Activated naive CD4-positive, alpha-beta T cell treated with anti-CD3 and anti-CD28 coated beads for 36 hours (primary cell): ENCODE measurements around the gene AMBRA1. TPM values are rescaled to one million over a fixed set of nuclear protein-coding genes. Genes with fewer than 3 reads are reported as not detected.

Experiments
- CTCF ChIA-PET: fragments of 350-600 bp; sonication (Branson Sonifier 250); formaldehyde crosslinking; loops from one replicate; lab custom pipeline; 2021; ENCODE audit warnings: antibody characterized with exemption; lab: Charles Lee
- DNase-seq: peaks from one replicate; pipeline ENCODE4 v3.0.0-alpha.2; 2020
- H3K27ac Mint-ChIP-seq: one replicate; pipeline ENCODE4 v1.8.0; 2021; ENCODE audit warnings: mild to moderate bottlenecking, mixed read lengths
- H3K27me3 Mint-ChIP-seq: one replicate; pipeline ENCODE4 v1.8.0; 2021; ENCODE audit warnings: low read depth, mixed read lengths
- H3K36me3 Mint-ChIP-seq: one replicate; pipeline ENCODE4 v1.8.0; 2021; ENCODE audit warnings: low read depth, mixed read lengths
- H3K4me1 Mint-ChIP-seq: one replicate; pipeline ENCODE4 v1.8.0; 2021; ENCODE audit warnings: low read depth, mixed read lengths
- H3K4me3 Mint-ChIP-seq: one replicate; pipeline ENCODE4 v1.8.0; 2021; ENCODE audit warnings: mild to moderate bottlenecking, moderate library complexity, mixed read lengths
- H3K9me3 Mint-ChIP-seq: one replicate; pipeline ENCODE4 v1.8.0; 2021; ENCODE audit warnings: mixed read lengths
- intact Hi-C: fragments of 100-400 bp; cut with micrococcal nuclease; formaldehyde crosslinking; loops from one replicate; pipeline ENCODE4 v1.15.1; 2023
- total RNA-seq, 2 experiments: library from RNA; stranded (reverse); gene quantifications; one replicate each; pipeline ENCODE4 v1.2.3, GENCODE V29; 2021

The AMBRA1 gene
- total RNA-seq, 2 experiments from 2014 or later = 19.0 to 23.1 TPM

GRCh38 chr11:46512261-46512881 lies 81.5 kb downstream of the AMBRA1 start:
- no peak for DNase-seq
- no peaks in the 10 kb centered on the region for H3K27me3 Mint-ChIP-seq
- H3K4me1 Mint-ChIP-seq = peaks cover 9% of the 10 kb centered on the region
- no peak overlapping the region for H3K4me3 Mint-ChIP-seq
- CTCF ChIA-PET = interaction anchor here (0.9 kb wide), 1 partner anchor 17 kb away, joined by 3 read pairs; no protein-coding TSS in a partner anchor
- intact Hi-C loops = no loop called here
- no peaks in the 10 kb centered on the region for H3K9me3 Mint-ChIP-seq
- H3K27ac Mint-ChIP-seq = no peak overlapping the region
- H3K36me3 Mint-ChIP-seq = peaks cover 4% of the 10 kb centered on the region

DNA sequence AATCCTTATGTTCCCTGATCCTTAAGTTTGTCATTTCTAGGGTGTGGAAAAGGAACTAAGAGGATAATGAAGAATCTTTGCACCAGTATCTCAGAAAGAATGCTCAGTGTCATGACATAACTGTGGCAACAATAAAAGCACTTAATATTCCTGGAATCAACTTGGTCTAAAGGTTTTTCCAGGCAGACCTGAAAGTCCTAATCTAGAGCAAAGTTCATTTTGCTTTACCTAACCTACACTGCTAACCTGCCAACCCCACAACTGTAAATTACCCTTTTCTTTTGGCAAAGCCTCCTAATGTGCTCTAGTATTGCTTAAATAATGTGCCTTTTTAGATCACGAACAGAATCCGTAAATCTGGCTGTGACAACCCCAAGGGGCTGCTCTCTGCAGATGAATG lies 82.5 kb downstream of the AMBRA1 start:
- Mint-ChIP-seq H3K4me3 (no peak overlapping the region), H3K9me3 (no peaks in the 10 kb centered on the region), H3K27me3 (no peaks in the 10 kb centered on the region), H3K27ac (no peak overlapping the region), H3K36me3 (peaks cover 4% of the 10 kb centered on the region), H3K4me1 (peaks cover 11% of the 10 kb centered on the region)
- DNase-seq = no peak
- CTCF ChIA-PET = no interaction called here
- intact Hi-C loops = no loop called here

DNA sequence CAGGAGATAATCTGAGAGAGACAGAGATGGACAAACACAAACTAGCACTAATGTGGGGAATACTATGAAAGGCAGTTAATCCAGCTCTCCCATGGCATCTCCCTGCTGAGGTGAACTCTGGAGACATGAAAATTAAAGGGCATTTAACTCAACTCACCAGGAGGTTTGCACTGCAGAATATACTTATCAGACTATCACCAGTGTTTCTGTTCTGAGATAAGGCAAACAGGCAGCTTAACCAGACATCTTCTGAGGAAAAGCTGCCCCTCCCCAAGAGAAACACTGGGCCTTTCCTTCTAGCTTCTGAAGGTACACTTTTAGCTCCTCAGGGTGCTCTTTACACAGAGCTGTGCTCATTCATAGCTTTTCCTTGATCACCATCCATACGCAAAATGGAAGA lies 85.5 kb downstream of the AMBRA1 start:
- CTCF ChIA-PET = interaction anchor here (1.0 kb wide), 1 partner anchor 120 kb away, joined by 3 read pairs; no protein-coding TSS in a partner anchor
- Mint-ChIP-seq H3K4me1 (peaks cover 24% of the 10 kb centered on the region), H3K27ac (no peak overlapping the region), H3K27me3 (no peaks in the 10 kb centered on the region), H3K9me3 (no peaks in the 10 kb centered on the region), H3K36me3 (peaks cover 6% of the 10 kb centered on the region), H3K4me3 (no peak overlapping the region)
- intact Hi-C loops = no loop called here
- no peak for DNase-seq

GRCh38 chr11:46506483-46506791 lies 87.4 kb downstream of the AMBRA1 start:
- H3K4me1 Mint-ChIP-seq = peaks cover 27% of the 10 kb centered on the region
- H3K9me3 Mint-ChIP-seq = no peaks in the 10 kb centered on the region
- peaks cover 3% of the 10 kb centered on the region for H3K36me3 Mint-ChIP-seq
- no peak for DNase-seq
- no peak overlapping the region for H3K4me3 Mint-ChIP-seq
- CTCF ChIA-PET = interaction anchor here (0.6 to 0.8 kb wide), 2 partner anchors 202 to 280 kb away, joined by 3 to 4 read pairs; no protein-coding TSS in a partner anchor
- intact Hi-C loops = no loop called here
- peak overlapping the region; percentile 7 for H3K27ac Mint-ChIP-seq
- H3K27me3 Mint-ChIP-seq = no peaks in the 10 kb centered on the region

DNA sequence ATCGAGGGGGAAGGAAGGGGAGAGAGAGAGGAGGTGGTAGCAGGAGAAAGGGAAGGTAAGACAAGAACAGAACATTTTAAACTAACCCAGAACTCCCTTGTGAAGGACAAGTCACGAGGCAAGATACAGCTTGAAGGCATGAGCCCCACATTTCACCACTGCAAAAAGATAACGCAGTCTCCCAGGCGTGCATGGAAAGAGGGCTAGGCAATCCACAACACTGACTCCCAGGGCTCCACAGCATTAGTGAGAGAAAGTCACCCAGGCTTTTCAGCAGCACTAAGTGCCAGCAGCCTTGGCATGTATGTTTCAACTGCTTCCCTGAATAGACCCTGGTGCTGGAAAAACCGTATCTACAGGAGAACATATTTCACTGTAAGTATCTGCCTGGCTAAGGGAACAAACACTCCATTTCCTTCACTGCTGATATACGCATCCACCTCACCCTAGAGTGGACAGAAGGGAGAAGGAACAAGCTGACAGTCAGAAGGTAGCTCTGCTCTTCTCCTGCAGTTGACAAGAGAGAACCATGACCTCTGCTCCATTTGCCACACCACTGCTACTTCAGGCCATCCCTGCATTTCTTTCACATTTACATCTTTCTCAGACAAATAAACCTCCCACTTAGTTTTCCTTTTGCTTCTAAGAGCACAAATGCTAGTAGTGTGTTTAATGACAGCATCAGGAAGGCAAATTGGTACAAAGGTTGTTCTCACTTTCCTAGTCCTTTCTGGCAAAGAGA lies 87.9 kb downstream of the AMBRA1 start:
- DNase-seq = no peak
- Mint-ChIP-seq H3K9me3 (no peaks in the 10 kb centered on the region), H3K36me3 (peaks cover 3% of the 10 kb centered on the region), H3K4me3 (no peak overlapping the region), H3K27ac (peak overlapping the region; percentile 35), H3K27me3 (no peaks in the 10 kb centered on the region), H3K4me1 (peaks cover 24% of the 10 kb centered on the region)
- CTCF ChIA-PET = interaction anchor here (0.6 to 0.9 kb wide), 3 partner anchors 23 to 279 kb away, joined by 3 to 4 read pairs (median 3); no protein-coding TSS in a partner anchor
- intact Hi-C loops = no loop called here

GRCh38 chr11:46504817-46505613 lies 88.8 kb downstream of the AMBRA1 start:
- H3K36me3 Mint-ChIP-seq = peaks cover 3% of the 10 kb centered on the region
- CTCF ChIA-PET = interaction anchor here (0.5 to 0.9 kb wide), 2 partner anchors 24 to 337 kb away, joined by 3 to 4 read pairs; no protein-coding TSS in a partner anchor
- intact Hi-C loops = no loop called here

DNA sequence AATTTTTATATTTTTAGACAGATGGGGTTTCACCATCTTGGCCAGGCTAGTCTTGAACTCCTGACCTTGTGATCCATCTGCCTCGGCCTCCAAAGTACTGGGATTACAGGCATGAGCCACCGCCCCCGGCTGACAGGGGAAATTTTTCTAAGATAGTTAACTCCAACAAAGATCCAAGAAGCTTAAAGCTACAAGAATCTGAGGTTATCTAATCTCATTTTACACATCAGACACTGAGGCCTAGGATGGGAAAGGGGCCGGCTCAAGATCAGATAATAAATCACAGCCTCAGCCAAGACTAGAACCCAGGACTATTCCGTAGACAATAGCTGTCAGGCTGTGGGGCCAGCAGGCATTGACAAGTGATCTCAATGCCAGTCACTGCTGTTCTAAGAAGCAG lies 94.0 kb downstream of the AMBRA1 start:
- Mint-ChIP-seq H3K4me1 (peaks cover 5% of the 10 kb centered on the region), H3K9me3 (no peaks in the 10 kb centered on the region), H3K4me3 (no peak overlapping the region), H3K27ac (no peak overlapping the region), H3K36me3 (peaks cover 3% of the 10 kb centered on the region), H3K27me3 (no peaks in the 10 kb centered on the region)
- no peak for DNase-seq
- intact Hi-C loops = no loop called here
- CTCF ChIA-PET = interaction anchor here (0.6 to 3.2 kb wide), 5 partner anchors 10 to 678 kb away, joined by 3 to 18 read pairs (median 4); no protein-coding TSS in a partner anchor

More at GRCh38 chr11:46504817-46505613, 88.8 kb downstream of the AMBRA1 start:
- H3K9me3 Mint-ChIP-seq = no peaks in the 10 kb centered on the region
- no peak overlapping the region for H3K4me3 Mint-ChIP-seq
- H3K27me3 Mint-ChIP-seq = no peaks in the 10 kb centered on the region
- peak; percentile 12 for DNase-seq
- peaks cover 22% of the 10 kb centered on the region for H3K4me1 Mint-ChIP-seq
- peak overlapping the region; percentile 59 for H3K27ac Mint-ChIP-seq

DNA sequence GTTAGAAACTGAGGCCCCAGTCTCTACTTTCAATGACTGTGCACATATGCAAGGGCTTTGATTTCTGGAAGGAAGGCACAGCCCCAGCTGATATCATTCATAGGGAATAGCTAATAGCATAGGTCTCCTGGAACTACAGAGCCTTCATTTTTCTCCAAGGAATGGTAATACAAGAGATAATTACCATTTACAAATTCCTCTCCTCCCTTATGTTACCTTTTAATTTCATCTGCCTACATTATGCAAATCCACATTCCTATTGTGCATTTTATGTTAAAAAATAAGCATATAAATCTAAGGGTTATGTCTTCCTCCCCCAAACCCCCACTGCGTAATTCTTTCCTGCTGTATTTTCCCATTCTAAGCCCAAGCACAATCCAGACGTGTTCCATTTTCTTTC lies 94.9 kb downstream of the AMBRA1 start:
- Mint-ChIP-seq H3K36me3 (peaks cover 4% of the 10 kb centered on the region), H3K27me3 (no peaks in the 10 kb centered on the region), H3K4me1 (peaks cover 3% of the 10 kb centered on the region), H3K27ac (no peak overlapping the region), H3K4me3 (no peak overlapping the region), H3K9me3 (no peaks in the 10 kb centered on the region)
- CTCF ChIA-PET = interaction anchor here (0.6 to 3.2 kb wide), 3 partner anchors 9 to 171 kb away, joined by 3 to 18 read pairs (median 4); no protein-coding TSS in a partner anchor
- intact Hi-C loops = no loop called here
- DNase-seq = no peak

DNA sequence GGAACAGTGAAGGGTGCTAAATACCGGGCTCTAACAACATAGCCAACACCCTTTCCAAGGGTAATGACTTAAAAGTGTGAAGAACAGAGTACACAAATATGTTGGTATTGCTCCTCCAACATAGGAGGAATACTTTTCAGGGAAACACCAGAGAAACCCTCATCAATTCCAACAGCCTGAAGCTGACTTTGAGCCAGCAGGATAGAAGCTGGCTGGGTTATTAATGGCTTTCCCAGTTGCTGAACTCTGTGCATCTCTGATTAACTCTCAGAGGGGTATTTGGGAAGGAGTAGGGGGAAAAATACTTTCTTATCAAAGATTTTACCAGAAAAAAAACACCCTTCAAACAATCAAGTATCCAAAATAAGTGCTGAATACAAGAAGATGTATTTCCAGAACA lies 95.6 kb downstream of the AMBRA1 start:
- no peaks in the 10 kb centered on the region for H3K27me3 Mint-ChIP-seq
- peaks cover 3% of the 10 kb centered on the region for H3K4me1 Mint-ChIP-seq
- no peak for DNase-seq
- peaks cover 5% of the 10 kb centered on the region for H3K36me3 Mint-ChIP-seq
- H3K9me3 Mint-ChIP-seq = no peaks in the 10 kb centered on the region
- CTCF ChIA-PET = interaction anchor here (1.3 to 3.2 kb wide), 2 partner anchors 8 to 31 kb away, joined by 4 to 18 read pairs; no protein-coding TSS in a partner anchor
- H3K27ac Mint-ChIP-seq = no peak overlapping the region
- no peak overlapping the region for H3K4me3 Mint-ChIP-seq
- intact Hi-C loops = no loop called here

- no peaks in the 10 kb centered on the region for H3K27me3 Mint-ChIP-seq
- no peaks in the 10 kb centered on the region for H3K9me3 Mint-ChIP-seq
- no peak for DNase-seq
- no peak overlapping the region for H3K27ac Mint-ChIP-seq
- no peak overlapping the region for H3K4me3 Mint-ChIP-seq
- peaks cover 2% of the 10 kb centered on the region for H3K4me1 Mint-ChIP-seq
- CTCF ChIA-PET = no interaction called here
- H3K36me3 Mint-ChIP-seq = peaks cover 4% of the 10 kb centered on the region
- intact Hi-C loops = no loop called here
Measured at GRCh38 chr11:46497498-46497897, 96.3 kb downstream of the AMBRA1 start.

DNA sequence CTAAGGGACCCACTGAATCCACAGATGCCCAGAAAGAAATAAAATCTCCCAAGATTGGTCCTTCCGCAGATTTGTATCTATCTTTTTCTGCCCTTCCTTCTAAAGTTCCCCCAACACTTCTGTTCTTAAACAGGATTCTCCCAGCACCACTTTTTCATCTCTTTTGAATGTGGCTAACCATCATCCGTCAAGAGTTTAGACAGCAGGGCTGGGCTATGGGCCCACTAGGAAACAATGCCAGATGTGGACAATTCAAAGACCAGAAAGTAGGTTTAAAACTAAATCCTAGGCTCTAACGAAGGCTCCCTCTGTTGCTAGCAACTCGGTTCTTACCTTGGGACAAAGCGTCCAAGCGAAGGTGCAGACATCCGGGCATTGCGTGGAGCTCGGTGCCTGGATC lies 100.0 kb downstream of the AMBRA1 start:
- Mint-ChIP-seq H3K27me3 (no peaks in the 10 kb centered on the region), H3K4me1 (no peaks in the 10 kb centered on the region), H3K9me3 (no peaks in the 10 kb centered on the region), H3K27ac (no peak overlapping the region), H3K36me3 (peaks cover 8% of the 10 kb centered on the region), H3K4me3 (no peak overlapping the region)
- CTCF ChIA-PET = interaction anchor here (1.3 to 1.6 kb wide), 2 partner anchors 42 to 105 kb away, joined by 3 to 4 read pairs; no protein-coding TSS in a partner anchor
- intact Hi-C loops = no loop called here
- no peak for DNase-seq

GRCh38 chr11:46492532-46492931 lies 101.3 kb downstream of the AMBRA1 start:
- no peak overlapping the region for H3K4me3 Mint-ChIP-seq
- CTCF ChIA-PET = interaction anchor here (1.1 to 1.6 kb wide), 2 partner anchors 42 to 44 kb away, joined by 4 to 8 read pairs; no protein-coding TSS in a partner anchor
- no peak for DNase-seq
- H3K4me1 Mint-ChIP-seq = no peaks in the 10 kb centered on the region
- no peak overlapping the region for H3K27ac Mint-ChIP-seq
- peaks cover 8% of the 10 kb centered on the region for H3K36me3 Mint-ChIP-seq
- no peaks in the 10 kb centered on the region for H3K27me3 Mint-ChIP-seq
- intact Hi-C loops = no loop called here
- no peaks in the 10 kb centered on the region for H3K9me3 Mint-ChIP-seq
